Smooth muscle cell (in vitro differentiated cells): Measurements from ENCODE around the gene GSDME. TPM values are rescaled to one million over a fixed set of nuclear protein-coding genes. Genes with fewer than 3 reads are reported as not detected.

Experiments
- DNase-seq: peaks from one replicate; lab custom pipeline; 2025; ENCODE audit not compliant: unreplicated experiment; lab: John Stamatoyannopoulos, UW
- H2AFZ ChIP-seq: fragments of 200-600 bp; sonication (generic); 2 replicates; pipeline ENCODE4 v1.6.0; 2016; ENCODE audit warnings: antibody characterized with exemption, low read depth, mild to moderate bottlenecking
- H3F3A ChIP-seq: fragments of 200-600 bp; sonication (generic); 2 replicates; pipeline ENCODE4 v1.6.0; 2017; ENCODE audit warnings: antibody characterized with exemption, low read depth
- H3K27ac ChIP-seq: fragments of 200-600 bp; sonication (generic); 2 replicates; pipeline ENCODE4 v1.5.1; 2016; ENCODE audit warnings: low read depth, mild to moderate bottlenecking
- H3K27me3 ChIP-seq: fragments of 200-600 bp; sonication (generic); 2 replicates; pipeline ENCODE4 v1.6.1; 2016; ENCODE audit warnings: low read depth, mild to moderate bottlenecking
- H3K36me3 ChIP-seq: fragments of 200-600 bp; sonication (generic); 2 replicates; pipeline ENCODE4 v1.5.1; 2016; ENCODE audit warnings: low read depth
- H3K4me1 ChIP-seq: fragments of 200-600 bp; sonication (generic); 2 replicates; pipeline ENCODE4 v1.5.1; 2016; ENCODE audit warnings: low read depth
- H3K4me2 ChIP-seq: fragments of 200-600 bp; sonication (generic); 2 replicates; pipeline ENCODE4 v1.6.0; 2016; ENCODE audit warnings: mild to moderate bottlenecking
- H3K4me3 ChIP-seq: fragments of 200-600 bp; sonication (generic); 2 replicates; pipeline ENCODE4 v1.5.1; 2016; ENCODE audit warnings: mild to moderate bottlenecking
- H3K79me2 ChIP-seq: fragments of 200-600 bp; sonication (generic); 2 replicates; pipeline ENCODE4 v1.6.0; 2016; ENCODE audit warnings: low read depth, mild to moderate bottlenecking
- H3K9ac ChIP-seq: fragments of 200-600 bp; sonication (generic); 2 replicates; pipeline ENCODE4 v1.6.0; 2016; ENCODE audit warnings: low read depth
- H3K9me3 ChIP-seq: fragments of 200-600 bp; sonication (generic); replicated peaks from 2 replicates; pipeline ENCODE4 v1.5.1; 2016; ENCODE audit warnings: low read depth
- H4K20me1 ChIP-seq: fragments of 200-600 bp; sonication (generic); 2 replicates; pipeline ENCODE4 v1.6.0; 2016; ENCODE audit warnings: low read depth
- CTCF ChIP-seq: fragments of 200-600 bp; sonication (generic); IDR thresholded peaks from 2 replicates; pipeline ENCODE4 v1.5.1; 2017; ENCODE audit warnings: borderline replicate concordance, mild to moderate bottlenecking, antibody characterized with exemption; ENCODE audit not compliant: insufficient read depth, poor library complexity, severe bottlenecking
- WGBS: methylation state at CpG from one replicate; pipeline ENCODE4 v1.1.7; 2016; ENCODE audit warnings: low lambda C conversion rate; 5-methylcytosine and 5-hydroxymethylcytosine counted together
- polyA plus RNA-seq: library from polyadenylated mRNA; unstranded; fragments of >200 nt; fragmentation: Nextera tagmentation; extraction: Ambion mirVana; gene quantifications from 2 replicates; pipeline ENCODE4 v1.2.1, GENCODE V29; 2016
- total RNA-seq: library from RNA; depleted of rRNA; stranded (reverse); fragments of >200 nt; gene quantifications from 2 replicates; pipeline ENCODE4 v1.2.3, GENCODE V29; 2014

The GSDME gene
- total and polyA plus RNA-seq, 2 experiments from 2014 or later: 14.8 to 19.6 TPM

GRCh38 chr7:24700521-24701260 is 56.6 kb downstream of the GSDME start:
- no peak overlapping the region for H3K27ac ChIP-seq
- peaks cover 10% of the 10 kb centered on the region for H3K4me1 ChIP-seq
- H2AFZ ChIP-seq: no peak overlapping the region
- H3K9ac ChIP-seq: no peak overlapping the region
- no peaks in the 10 kb centered on the region for H3K27me3 ChIP-seq
- H4K20me1 ChIP-seq: no peaks in the 10 kb centered on the region
- H3K4me2 ChIP-seq: no peak overlapping the region
- DNase-seq: no peak
- H3K9me3 ChIP-seq: no peaks in the 10 kb centered on the region
- TF ChIP-seq CTCF: no peak
- no peak overlapping the region for H3K4me3 ChIP-seq
- no peaks in the 10 kb centered on the region for H3F3A ChIP-seq
- 71% methylated on average over 9 of the region's 9 CpGs for WGBS
- no peaks in the 10 kb centered on the region for H3K36me3 ChIP-seq
- H3K79me2 ChIP-seq: no peaks in the 10 kb centered on the region

GRCh38 chr7:24698531-24699266 is 58.6 kb downstream of the GSDME start:
- no peak for DNase-seq
- Histone ChIP-seq H3K4me2 (no peak overlapping the region), H2AFZ (no peak overlapping the region), H3K4me3 (no peak overlapping the region), H3K27me3 (no peaks in the 10 kb centered on the region), H3K9me3 (no peaks in the 10 kb centered on the region), H3K36me3 (no peaks in the 10 kb centered on the region), H3K27ac (no peak overlapping the region), H4K20me1 (no peaks in the 10 kb centered on the region), H3K79me2 (no peaks in the 10 kb centered on the region), H3F3A (no peaks in the 10 kb centered on the region), H3K9ac (no peak overlapping the region), H3K4me1 (peaks cover 10% of the 10 kb centered on the region)
- WGBS: 91% methylated on average over 7 of the region's 7 CpGs
- TF ChIP-seq CTCF: no peak

- Histone ChIP-seq H3K36me3 (no peaks in the 10 kb centered on the region), H3K4me1 (peaks cover 10% of the 10 kb centered on the region), H3F3A (no peaks in the 10 kb centered on the region), H3K4me2 (no peak overlapping the region), H3K9me3 (no peaks in the 10 kb centered on the region), H3K27me3 (no peaks in the 10 kb centered on the region), H2AFZ (no peak overlapping the region), H4K20me1 (no peaks in the 10 kb centered on the region), H3K79me2 (no peaks in the 10 kb centered on the region), H3K4me3 (no peak overlapping the region), H3K27ac (no peak overlapping the region), H3K9ac (no peak overlapping the region)
- no peak for DNase-seq
- no peak for TF ChIP-seq CTCF
- 84% methylated on average over 4 of the region's 4 CpGs for WGBS
Measured at GRCh38 chr7:24697416-24697815, 59.8 kb downstream of the GSDME start.
